MCF 10A (cell line): ENCODE measurements around the gene MYL9. TPM values are rescaled to one million over a fixed set of nuclear protein-coding genes. Genes with fewer than 3 reads are reported as not detected.

Experiments used
- BruUV-seq: library from RNA; stranded (reverse); fragments of 400-500 nt; replicated peaks from 2 replicates; lab custom pipeline; 2021; lab: Mats Ljungman, UMichigan
- CTCF ChIA-PET: fragments of 300-600 bp; sonication (Branson Sonifier 250); formaldehyde crosslinking; extraction: SDS; loops from one replicate; lab custom pipeline; 2021; ENCODE audit warnings: antibody characterized with exemption, inconsistent platforms; lab: Yijun Ruan, JAX
- POLR2A ChIA-PET: fragments of 300-600, 350-650 bp; sonication (Branson Sonifier 250); formaldehyde crosslinking; extraction: SDS; loops from one replicate; lab custom pipeline; 2020; ENCODE audit warnings: antibody characterized with exemption, inconsistent platforms; lab: Yijun Ruan, JAX
- DNase-seq: peaks from one replicate; pipeline ENCODE4 v3.0.0-alpha.2; 2018; ENCODE audit not compliant: unreplicated experiment
- H3K27ac Mint-ChIP-seq: one replicate; pipeline ENCODE4 v1.8.0; 2022; ENCODE audit warnings: mild to moderate bottlenecking, low read depth, mixed read lengths; ENCODE audit not compliant: unreplicated experiment
- H3K27me3 Mint-ChIP-seq: one replicate; pipeline ENCODE4 v1.8.0; 2022; ENCODE audit warnings: mixed read lengths; ENCODE audit not compliant: insufficient read depth, unreplicated experiment
- H3K36me3 Mint-ChIP-seq: one replicate; pipeline ENCODE4 v1.8.0; 2022; ENCODE audit warnings: mild to moderate bottlenecking, moderate library complexity, mixed read lengths; ENCODE audit not compliant: insufficient read depth, unreplicated experiment
- H3K4me1 Mint-ChIP-seq: one replicate; pipeline ENCODE4 v1.8.0; 2022; ENCODE audit warnings: mixed read lengths; ENCODE audit not compliant: insufficient read depth, unreplicated experiment
- H3K4me3 Mint-ChIP-seq: one replicate; pipeline ENCODE4 v1.8.0; 2022; ENCODE audit warnings: mild to moderate bottlenecking, moderate library complexity, mixed read lengths; ENCODE audit not compliant: unreplicated experiment
- H3K9me3 Mint-ChIP-seq: one replicate; pipeline ENCODE4 v1.8.0; 2022; ENCODE audit warnings: mixed read lengths; ENCODE audit not compliant: unreplicated experiment
- intact Hi-C: fragments of 100-400 bp; cut with micrococcal nuclease; formaldehyde crosslinking; loops from 2 replicates; pipeline ENCODE4 v1.14.1; 2022
- total RNA-seq: library from RNA; stranded (reverse); gene quantifications from 2 replicates; pipeline ENCODE4 v1.2.3, GENCODE V29; 2022
- TF ChIP-seq, protein P1 (sequence below): fragments of 200-600 bp; IDR thresholded peaks from one replicate; pipeline ENCODE4 v1.8.0; 2022; ENCODE audit warnings: antibody characterized with exemption, mild to moderate bottlenecking; ENCODE audit not compliant: unreplicated experiment

Gene MYL9
- total RNA-seq, 1 experiment from 2014 or later: 7.9 TPM

DNA sequence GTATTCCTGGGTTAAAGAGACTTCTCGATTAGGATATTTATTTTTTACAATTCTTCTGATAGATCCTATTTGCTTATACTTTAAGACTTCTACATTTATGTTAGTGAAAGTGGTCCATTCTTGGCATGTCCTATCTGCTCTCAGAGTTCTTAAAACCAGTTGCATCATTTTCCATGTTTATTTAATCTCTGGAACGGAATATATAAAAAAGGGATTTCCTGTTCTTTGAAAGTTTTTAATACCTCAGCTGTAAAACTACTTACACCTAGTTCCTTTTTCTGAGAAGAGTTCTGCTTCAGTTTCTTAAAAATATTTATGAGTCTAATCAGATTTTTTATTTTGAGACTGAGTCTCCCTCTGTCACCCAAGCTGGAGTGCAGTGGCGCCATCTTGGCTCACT lies 18.0 kb upstream of the MYL9 start:
- ChIA-PET CTCF (no interaction called here), POLR2A (interaction anchor here (0.6 to 1.0 kb wide), 2 partner anchors 9 to 16 kb away, joined by 3 read pairs; no protein-coding TSS in a partner anchor)
- Mint-ChIP-seq H3K27ac (no peak overlapping the region), H3K27me3 (no peaks in the 10 kb centered on the region), H3K9me3 (no peaks in the 10 kb centered on the region), H3K4me3 (no peak overlapping the region), H3K4me1 (peaks cover 5% of the 10 kb centered on the region), H3K36me3 (peaks cover 60% of the 10 kb centered on the region)
- BruUV-seq: no TSS peak
- intact Hi-C loops: no loop called here
- no peak for DNase-seq
- TF ChIP-seq, protein P1, sequence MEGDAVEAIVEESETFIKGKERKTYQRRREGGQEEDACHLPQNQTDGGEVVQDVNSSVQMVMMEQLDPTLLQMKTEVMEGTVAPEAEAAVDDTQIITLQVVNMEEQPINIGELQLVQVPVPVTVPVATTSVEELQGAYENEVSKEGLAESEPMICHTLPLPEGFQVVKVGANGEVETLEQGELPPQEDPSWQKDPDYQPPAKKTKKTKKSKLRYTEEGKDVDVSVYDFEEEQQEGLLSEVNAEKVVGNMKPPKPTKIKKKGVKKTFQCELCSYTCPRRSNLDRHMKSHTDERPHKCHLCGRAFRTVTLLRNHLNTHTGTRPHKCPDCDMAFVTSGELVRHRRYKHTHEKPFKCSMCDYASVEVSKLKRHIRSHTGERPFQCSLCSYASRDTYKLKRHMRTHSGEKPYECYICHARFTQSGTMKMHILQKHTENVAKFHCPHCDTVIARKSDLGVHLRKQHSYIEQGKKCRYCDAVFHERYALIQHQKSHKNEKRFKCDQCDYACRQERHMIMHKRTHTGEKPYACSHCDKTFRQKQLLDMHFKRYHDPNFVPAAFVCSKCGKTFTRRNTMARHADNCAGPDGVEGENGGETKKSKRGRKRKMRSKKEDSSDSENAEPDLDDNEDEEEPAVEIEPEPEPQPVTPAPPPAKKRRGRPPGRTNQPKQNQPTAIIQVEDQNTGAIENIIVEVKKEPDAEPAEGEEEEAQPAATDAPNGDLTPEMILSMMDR: no peak

DNA sequence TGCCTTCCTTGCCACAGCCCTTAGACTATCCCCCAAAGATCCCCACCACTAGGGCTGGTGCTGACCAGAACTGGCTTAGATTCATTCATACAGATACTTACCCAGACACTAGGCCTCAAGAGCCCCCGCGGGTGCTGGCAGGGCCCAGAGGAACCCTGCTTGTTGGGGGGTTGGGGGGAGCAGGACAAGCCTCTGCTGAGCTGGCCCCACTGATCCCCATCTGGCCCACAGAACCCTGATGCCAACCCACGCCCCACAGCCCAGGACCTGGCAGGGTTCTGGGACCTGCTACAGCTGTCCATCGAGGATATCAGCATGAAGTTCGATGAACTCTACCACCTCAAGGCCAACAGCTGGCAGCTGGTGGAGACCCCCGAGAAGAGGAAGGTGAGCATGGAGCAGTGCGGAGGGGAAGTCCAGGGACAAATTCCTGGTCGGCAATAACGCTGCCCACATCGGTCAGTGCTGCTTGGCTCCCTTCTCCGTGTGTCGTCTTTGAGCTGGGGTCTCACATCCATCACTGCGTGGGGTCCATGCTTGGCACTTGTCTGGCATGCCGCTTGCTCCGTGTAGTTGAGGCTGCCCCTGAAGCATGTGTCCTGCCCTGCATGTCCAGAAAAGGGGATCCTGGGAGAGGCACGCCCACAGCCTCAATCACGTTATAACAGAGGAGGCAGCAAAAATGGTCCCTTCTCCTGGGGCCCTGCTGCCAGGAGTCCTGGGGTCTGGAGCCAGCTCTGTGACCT lies 15.5 kb upstream of the MYL9 start:
- H3K27ac Mint-ChIP-seq: no peak overlapping the region
- H3K27me3 Mint-ChIP-seq: no peaks in the 10 kb centered on the region
- DNase-seq: no peak
- CTCF ChIA-PET: interaction anchor here (0.6 to 0.8 kb wide), 2 partner anchors 106 to 229 kb away, joined by 3 read pairs; no protein-coding TSS in a partner anchor
- intact Hi-C loops: no loop called here
- H3K4me1 Mint-ChIP-seq: no peaks in the 10 kb centered on the region
- TF ChIP-seq, protein P1: no peak
- no TSS peak for BruUV-seq
- peaks cover 56% of the 10 kb centered on the region for H3K36me3 Mint-ChIP-seq
- no peak overlapping the region for H3K4me3 Mint-ChIP-seq
- POLR2A ChIA-PET: no interaction called here
- no peaks in the 10 kb centered on the region for H3K9me3 Mint-ChIP-seq

DNA sequence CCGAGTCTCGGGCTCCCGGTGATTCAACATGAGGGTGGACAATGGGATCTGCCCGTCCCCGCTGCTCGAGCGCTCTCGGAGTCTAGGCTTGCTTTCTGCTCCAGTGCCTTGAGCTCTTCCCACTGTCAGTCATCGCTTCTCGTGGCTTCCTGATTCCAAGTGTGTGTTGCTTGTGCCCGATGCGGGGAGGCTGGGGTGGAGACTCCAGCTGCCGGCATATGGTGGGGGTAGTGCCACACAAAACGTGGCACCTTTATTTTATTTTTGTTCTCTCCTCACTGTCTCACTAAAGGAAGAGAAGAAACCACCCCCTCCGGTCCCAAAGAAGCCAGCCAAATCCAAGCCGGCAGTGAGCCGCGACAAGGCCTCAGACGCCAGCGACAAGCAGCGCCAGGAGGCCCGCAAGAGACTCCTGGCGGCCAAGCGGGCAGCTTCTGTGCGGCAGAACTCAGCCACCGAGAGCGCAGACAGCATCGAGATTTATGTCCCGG lies 14.8 kb upstream of the MYL9 start:
- CTCF ChIA-PET: interaction anchor here (0.6 to 0.8 kb wide), 2 partner anchors 105 to 228 kb away, joined by 3 read pairs; no protein-coding TSS in a partner anchor
- POLR2A ChIA-PET: no interaction called here
- no TSS peak for BruUV-seq

More for the DNA sequence above, 14.8 kb upstream of the MYL9 start:
- Mint-ChIP-seq H3K4me1 (no peaks in the 10 kb centered on the region), H3K36me3 (peaks cover 54% of the 10 kb centered on the region), H3K9me3 (no peaks in the 10 kb centered on the region), H3K27ac (no peak overlapping the region), H3K27me3 (no peaks in the 10 kb centered on the region), H3K4me3 (no peak overlapping the region)
- intact Hi-C loops: no loop called here
- DNase-seq: no peak
- TF ChIP-seq, protein P1: no peak
